Measurements from ENCODE around the gene CMIP.

Gene CMIP

DNA sequence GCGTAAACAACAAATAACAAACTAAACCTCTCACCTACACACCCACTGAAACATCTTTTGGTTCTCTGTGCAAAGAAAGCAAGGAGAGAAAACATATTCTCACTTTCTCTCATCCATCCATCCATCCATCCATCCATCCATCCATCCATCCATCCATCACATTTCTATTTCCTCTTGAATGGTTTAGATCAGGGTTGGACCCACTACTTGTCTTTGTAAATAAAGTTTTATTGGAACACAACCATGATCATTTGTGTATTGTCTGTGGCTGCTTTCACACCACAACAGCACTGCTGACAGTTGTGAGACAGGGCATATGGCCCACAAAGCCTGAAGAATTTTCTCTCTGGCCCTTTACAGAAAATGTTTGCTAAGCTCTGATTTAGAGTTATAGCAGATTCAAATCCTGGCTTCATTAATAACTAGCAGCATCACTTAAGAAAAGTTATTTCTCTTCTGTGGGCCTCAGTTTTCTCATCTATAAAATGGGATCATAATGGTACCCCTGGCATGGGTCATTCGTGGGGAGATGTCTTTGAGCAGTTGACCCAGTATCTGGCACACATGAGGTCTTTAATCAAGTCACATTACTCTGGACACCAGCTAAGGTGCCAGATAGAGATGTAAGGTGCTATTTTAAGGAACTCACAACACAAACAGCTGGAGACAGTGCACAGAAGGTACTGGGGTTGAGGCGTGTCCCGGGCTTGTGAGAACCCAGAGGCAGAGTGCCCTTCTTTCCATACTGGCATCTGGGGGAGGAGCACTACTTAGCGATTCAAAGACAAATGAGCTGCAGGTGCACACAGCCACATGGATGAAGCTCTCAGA is 146.3 kb downstream of the CMIP start:
- no peak for FAIRE-seq

DNA sequence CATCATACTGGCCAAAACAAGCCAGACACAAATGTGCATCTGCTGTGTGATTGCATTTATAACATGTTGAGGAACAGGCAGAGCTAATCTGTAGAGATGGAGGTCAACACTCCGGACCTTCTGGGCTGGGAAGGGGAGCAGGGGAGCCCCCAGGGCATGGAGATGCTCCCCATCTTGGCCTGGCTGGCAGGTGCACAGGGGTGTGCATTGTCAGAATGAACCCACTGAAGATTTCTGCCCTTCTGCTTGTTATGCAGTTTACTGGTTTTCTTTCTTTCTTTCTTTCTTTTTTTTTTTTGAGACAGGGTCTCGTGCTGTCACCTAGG is 146.9 kb downstream of the CMIP start:
- FAIRE-seq, result no peak

GRCh38 chr16:81592353-81592866 is 147.8 kb downstream of the CMIP start:
- FAIRE-seq, result no peak

DNA sequence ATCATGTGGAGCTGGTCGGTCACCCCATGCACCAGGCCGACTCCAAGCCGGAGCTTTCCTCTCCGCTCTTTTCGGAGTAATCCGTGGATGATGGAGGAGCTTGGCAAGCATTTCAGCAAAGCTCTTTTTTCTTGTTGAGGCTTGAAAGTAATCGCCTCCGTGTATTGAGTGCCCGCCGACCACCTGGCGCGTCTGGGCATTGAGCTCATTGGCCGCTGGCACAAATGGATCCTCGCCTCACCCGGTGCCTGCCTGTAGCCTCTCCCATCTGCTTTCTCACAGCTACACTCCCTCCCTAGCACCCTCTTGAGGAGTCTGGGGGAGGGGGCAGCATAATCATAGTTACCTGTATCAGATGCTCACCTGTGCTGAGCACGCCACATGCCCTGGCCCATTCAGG is 148.9 kb downstream of the CMIP start:
- no peak for FAIRE-seq

- FAIRE-seq, result no peak
These were observed 151.2 kb downstream of the CMIP start for GRCh38 chr16:81595629-81596292.

GRCh38 chr16:81597079-81597658 is 152.6 kb downstream of the CMIP start:
- no peak for FAIRE-seq

DNA sequence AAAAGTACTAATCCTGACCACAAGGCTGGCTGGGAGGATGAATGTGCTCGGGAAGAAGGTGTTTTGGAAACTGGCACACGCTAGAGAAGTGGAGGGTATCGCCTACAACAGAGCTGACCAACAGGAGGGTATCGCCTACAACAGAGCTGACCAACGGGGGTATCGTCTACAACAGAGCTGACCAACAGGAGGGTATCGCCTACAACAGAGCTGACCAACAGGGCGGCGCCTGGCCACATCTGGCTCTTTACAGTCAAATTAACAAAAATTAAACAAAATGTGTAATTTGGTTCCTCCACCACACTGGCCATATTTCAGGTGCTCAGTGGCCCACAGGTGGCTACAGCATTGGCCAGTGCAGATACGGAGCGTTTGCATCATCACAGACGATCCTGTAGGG is 153.5 kb downstream of the CMIP start:
- no peak for FAIRE-seq

- FAIRE-seq, result no peak
These were observed 154.6 kb downstream of the CMIP start for GRCh38 chr16:81599034-81599744.

- FAIRE-seq, result no peak
These were observed 155.7 kb downstream of the CMIP start for GRCh38 chr16:81600275-81600674.

DNA sequence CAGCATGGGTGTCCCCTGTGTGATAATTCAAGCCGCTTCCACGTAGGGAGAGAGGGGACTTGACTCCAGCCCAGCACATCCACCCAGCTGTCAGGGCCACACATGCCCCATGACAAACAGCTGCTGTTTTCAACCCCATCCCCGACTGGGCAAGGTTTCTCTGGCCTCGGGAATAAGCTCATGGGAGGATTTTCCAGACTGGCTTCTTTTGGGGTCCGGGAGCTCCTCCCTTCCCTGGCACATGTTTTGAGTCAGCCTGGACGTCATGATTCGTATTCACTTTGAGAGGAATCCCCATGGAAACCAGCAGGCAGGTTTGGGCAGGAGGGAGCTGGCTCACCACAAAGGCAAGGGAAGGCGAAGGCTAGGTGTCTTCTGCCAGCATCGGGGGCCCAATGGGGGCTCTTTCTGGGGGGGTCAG is 156.4 kb downstream of the CMIP start:
- no peak for FAIRE-seq

- FAIRE-seq, result no peak
These were observed 157.1 kb downstream of the CMIP start for GRCh38 chr16:81601601-81602255.

DNA sequence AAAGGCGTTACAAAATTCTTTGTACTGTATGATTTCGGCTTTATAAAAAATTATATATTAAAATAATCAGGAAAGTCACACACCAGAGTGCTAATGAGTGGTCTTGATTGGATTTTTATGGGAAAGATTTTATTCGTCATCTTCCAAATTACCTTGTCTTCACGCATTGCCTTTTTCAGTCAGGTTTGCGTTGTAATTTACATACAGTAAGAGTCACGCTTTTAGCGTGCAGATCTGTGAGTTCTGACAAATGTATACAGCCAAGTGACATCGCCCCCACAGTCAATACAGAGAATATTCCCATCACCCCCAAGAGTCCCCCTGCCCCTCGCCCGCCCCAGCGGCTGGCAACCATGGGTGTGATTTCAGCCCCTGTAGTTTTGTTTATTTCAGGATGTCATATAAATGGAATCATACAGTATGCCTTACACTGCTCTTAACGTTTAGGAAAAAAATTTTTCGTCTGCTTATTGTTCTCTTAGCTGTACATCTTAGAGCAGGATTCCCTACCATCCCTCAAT is 157.7 kb downstream of the CMIP start:
- no peak for FAIRE-seq

DNA sequence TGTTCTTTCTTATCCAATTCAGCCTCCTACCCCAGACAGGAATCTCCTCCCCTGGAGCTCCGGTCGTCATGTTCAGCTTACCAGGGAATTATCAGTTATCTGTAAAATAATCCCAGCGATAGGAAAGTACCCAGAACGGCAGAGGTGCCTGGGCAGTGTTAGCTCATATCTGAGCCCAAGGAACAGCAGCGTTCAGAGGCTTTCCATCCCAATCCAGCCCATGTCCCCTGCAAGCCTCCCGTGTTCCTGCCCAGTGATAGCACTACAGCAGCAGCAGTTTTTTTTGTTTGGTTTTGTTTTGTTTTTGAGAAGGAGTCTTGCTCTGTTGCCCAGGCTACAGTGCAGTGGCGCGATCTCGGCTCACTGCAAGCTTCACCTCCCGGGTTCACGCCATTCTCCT is 158.2 kb downstream of the CMIP start:
- FAIRE-seq, result no peak

DNA sequence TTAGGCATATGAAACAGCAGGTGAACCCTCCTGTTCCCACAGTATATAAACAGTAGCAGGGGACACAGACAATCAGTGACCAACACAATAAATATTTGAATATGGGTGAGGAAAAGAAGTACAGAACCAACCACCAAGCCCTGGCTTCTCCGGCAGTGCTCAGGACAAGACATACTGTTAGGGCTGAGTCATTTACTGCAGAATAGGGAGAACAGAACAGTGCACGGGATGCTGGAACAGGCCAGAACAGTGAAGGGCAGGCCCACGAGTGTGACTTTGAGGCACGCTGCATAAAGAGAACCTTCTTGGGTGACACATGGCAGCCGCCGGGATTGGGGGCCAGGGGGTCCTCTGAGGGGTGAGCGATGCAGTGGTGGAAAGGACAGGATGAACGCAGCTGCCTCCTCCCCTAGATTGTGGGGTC is 160.4 kb downstream of the CMIP start:
- FAIRE-seq, result no peak

DNA sequence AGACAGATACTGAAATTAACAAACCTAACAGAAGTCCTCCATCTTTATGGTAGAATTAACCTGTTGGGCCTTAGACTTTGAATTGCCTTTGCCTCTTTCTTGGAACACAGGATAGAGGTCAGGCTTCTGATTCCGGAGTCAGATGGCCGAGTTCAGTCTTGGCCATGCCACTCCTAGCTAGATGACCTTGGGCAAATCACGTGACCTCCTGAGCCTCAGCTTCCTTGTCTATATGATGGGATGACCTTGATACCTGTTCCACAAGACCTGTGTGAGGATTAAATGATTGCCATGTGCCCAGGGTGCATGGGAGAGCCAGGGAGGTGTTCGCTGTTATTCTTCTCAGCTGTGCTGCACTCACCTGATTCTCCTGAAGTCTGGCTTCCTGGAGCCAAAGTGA is 161.4 kb downstream of the CMIP start:
- FAIRE-seq, result no peak

GRCh38 chr16:81607006-81607405 is 162.4 kb downstream of the CMIP start:
- no peak for FAIRE-seq

- no peak for FAIRE-seq
These were observed 163.4 kb downstream of the CMIP start for GRCh38 chr16:81607805-81608522.

DNA sequence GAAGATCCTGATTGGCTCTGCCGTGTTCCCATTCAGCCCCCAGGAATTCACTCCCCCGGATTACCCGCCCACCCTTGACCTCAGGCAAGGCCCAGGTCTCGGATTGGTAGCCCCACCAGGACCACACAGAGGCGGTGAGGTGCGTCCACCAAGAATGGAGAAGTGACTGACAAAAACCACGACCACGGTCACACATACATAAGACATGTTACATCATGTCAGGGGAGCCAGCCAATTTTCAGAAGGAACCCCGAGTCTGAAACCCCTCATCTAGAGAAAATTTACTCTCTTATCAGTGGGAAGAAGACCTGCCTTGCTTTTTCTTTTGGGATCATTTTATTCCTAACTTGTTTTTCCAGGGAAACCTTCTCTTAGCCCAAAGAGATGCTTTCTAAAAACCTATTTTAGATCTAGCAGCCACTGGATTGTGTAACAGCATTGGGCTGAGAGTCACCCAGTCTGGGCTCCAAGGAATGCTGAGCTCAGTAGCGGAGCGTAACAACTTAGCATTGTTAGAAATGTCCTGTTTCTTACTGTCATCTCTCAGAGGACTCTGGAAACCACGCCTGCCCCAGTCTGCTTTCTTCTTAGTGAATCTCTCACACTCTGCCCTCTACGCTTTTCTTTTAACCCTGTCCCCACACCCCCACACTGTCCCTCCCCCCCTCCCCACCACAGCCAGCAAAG is 164.1 kb downstream of the CMIP start:
- no peak for FAIRE-seq

DNA sequence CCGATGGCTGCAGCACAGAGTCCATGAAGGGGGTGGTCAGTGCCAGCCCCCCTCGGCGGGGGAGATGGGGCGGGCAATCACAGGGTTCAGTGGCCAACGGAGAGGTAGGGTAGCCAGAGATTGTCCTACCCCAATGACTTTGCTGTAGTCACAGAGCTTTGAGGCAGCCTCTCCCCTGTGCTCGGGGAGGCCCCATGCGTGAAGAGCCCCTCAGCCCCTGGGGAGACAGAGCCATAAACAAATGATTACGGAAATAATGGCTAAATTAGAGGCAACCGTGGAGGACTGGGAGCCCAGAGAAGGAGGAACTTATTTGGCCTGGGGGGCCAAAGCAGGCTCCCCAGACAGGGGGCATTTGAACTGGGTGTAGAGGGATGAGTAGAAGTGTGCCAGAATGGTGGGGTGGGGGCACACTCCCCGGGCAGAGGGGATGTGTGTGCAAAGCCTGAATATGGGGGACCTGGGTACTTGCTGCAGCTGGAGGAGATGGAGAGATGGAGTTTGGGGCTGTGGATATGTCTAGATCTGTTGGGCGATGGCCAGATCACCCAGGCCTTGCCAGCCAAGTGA is 164.8 kb downstream of the CMIP start:
- no peak for FAIRE-seq

GRCh38 chr16:81610144-81610842 is 165.7 kb downstream of the CMIP start:
- no peak for FAIRE-seq
